Measurements from ENCODE around the gene LRP4. TPM values are rescaled to one million over a fixed set of nuclear protein-coding genes. Genes with fewer than 3 reads are reported as not detected.

The LRP4 gene
- total and polyA plus RNA-seq, 2 of the 13 experiments (the other 11 are each of a cell fraction or from before 2014, with no cell fraction given) = 4.7 to 13.3 TPM

DNA sequence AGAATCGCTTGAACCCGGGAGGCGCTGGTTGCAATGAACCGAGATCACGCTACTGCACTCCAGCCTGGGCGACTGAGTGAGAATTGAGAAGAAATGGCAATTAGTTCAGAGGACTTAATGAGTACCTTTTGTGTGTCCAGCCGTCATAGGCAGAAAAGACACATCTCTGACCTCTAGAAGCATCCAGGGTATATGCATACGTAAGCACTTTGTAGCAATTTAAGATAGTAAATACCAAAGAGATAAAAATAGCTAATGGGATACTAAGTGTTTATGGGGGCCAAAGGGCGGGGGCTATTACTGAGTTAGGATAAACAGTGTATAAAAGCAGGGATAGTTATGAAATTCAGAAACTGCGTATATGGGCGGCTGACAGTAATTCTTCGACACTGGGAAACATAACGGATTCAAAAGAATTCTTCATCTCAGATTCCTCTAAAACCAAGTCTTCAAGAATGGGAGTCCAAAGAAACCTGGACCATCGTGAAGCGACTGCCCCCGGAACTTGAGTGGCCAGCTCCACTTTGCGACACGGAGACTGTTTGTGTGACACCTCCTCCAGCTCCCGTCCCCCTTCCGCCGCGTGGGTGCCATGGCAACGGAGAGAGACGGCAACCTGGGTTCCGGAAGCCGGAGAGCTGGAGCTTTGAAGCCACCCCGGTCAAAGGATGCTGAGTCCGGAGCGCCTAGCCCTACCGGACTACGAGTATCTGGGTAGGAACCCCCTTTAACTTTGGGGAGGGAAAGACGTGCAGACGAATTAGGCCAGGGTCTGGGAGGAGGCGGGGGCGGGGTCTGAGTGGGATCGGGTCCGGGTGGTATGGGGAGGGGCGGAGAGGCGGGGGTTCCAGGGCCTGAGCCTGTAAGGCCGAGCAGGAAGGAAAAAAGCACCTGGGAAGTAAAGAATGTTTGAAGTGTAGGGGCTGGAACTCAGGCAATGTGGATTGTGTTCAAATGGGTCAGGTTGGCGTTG lies 18.1 kb upstream of the LRP4 start, which contains the start of gene CSTPP1 (continued):
- TF ChIP-seq, protein P1, sequence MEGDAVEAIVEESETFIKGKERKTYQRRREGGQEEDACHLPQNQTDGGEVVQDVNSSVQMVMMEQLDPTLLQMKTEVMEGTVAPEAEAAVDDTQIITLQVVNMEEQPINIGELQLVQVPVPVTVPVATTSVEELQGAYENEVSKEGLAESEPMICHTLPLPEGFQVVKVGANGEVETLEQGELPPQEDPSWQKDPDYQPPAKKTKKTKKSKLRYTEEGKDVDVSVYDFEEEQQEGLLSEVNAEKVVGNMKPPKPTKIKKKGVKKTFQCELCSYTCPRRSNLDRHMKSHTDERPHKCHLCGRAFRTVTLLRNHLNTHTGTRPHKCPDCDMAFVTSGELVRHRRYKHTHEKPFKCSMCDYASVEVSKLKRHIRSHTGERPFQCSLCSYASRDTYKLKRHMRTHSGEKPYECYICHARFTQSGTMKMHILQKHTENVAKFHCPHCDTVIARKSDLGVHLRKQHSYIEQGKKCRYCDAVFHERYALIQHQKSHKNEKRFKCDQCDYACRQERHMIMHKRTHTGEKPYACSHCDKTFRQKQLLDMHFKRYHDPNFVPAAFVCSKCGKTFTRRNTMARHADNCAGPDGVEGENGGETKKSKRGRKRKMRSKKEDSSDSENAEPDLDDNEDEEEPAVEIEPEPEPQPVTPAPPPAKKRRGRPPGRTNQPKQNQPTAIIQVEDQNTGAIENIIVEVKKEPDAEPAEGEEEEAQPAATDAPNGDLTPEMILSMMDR (CRISPR knock-in tag; IDR thresholded peaks at IDR 0.05) = no peak
- TF ChIP-seq ZNF7 (CRISPR knock-in tag; IDR thresholded peaks at IDR 0.05) (no peak), KAT2B (IDR thresholded peaks at IDR 0.05; ENCODE audit: borderline replicate concordance, low read depth, low read length) (no peak), GZF1 (CRISPR knock-in tag; IDR thresholded peaks at IDR 0.05) (no peak), DPF2 (CRISPR knock-in tag; IDR thresholded peaks at IDR 0.05; ENCODE audit: borderline replicate concordance, low read depth) (no peak), ZNF879 (CRISPR knock-in tag; IDR thresholded peaks at IDR 0.05) (no peak), PAF1 (CRISPR knock-in tag; IDR thresholded peaks at IDR 0.05) (no peak), CREM (IDR thresholded peaks at IDR 0.05) (no peak), CREM (CRISPR knock-in tag; IDR thresholded peaks at IDR 0.05) (no peak), ZNF205 (CRISPR knock-in tag; IDR thresholded peaks at IDR 0.05) (no peak), MEIS1 (CRISPR knock-in tag; IDR thresholded peaks at IDR 0.05; ENCODE audit: borderline replicate concordance) (peak; percentile 58; the same call in 1 of the 2 replicates), ZC3H13 (CRISPR knock-in tag; IDR thresholded peaks at IDR 0.05) (no peak), ZNF12 (CRISPR knock-in tag; IDR thresholded peaks at IDR 0.05) (peak; percentile 67; the same call in 1 of the 2 replicates), AHR (CRISPR knock-in tag; IDR thresholded peaks at IDR 0.05) (no peak), NR2F6 (IDR thresholded peaks at IDR 0.05) (no peak), NR2F6 (CRISPR knock-in tag; IDR thresholded peaks at IDR 0.05) (0 out of 2 replicates have a peak, but pooled peaks have one; percentile 46), ZNF629 (CRISPR knock-in tag; conservative IDR thresholded peaks at IDR 0.05) (no peak), IRX3 (CRISPR knock-in tag; IDR thresholded peaks at IDR 0.05; ENCODE audit: borderline replicate concordance, low read depth) (no peak), ZNF788 (CRISPR knock-in tag; IDR thresholded peaks at IDR 0.05; ENCODE audit: borderline replicate concordance) (peak; percentile 82; the same call in 1 of the 2 replicates)
- TF ChIP-seq, protein P2, sequence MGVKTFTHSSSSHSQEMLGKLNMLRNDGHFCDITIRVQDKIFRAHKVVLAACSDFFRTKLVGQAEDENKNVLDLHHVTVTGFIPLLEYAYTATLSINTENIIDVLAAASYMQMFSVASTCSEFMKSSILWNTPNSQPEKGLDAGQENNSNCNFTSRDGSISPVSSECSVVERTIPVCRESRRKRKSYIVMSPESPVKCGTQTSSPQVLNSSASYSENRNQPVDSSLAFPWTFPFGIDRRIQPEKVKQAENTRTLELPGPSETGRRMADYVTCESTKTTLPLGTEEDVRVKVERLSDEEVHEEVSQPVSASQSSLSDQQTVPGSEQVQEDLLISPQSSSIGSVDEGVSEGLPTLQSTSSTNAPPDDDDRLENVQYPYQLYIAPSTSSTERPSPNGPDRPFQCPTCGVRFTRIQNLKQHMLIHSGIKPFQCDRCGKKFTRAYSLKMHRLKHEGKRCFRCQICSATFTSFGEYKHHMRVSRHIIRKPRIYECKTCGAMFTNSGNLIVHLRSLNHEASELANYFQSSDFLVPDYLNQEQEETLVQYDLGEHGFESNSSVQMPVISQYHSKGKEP (CRISPR knock-in tag; IDR thresholded peaks at IDR 0.05) = no peak
- TF ChIP-seq, protein P3, sequence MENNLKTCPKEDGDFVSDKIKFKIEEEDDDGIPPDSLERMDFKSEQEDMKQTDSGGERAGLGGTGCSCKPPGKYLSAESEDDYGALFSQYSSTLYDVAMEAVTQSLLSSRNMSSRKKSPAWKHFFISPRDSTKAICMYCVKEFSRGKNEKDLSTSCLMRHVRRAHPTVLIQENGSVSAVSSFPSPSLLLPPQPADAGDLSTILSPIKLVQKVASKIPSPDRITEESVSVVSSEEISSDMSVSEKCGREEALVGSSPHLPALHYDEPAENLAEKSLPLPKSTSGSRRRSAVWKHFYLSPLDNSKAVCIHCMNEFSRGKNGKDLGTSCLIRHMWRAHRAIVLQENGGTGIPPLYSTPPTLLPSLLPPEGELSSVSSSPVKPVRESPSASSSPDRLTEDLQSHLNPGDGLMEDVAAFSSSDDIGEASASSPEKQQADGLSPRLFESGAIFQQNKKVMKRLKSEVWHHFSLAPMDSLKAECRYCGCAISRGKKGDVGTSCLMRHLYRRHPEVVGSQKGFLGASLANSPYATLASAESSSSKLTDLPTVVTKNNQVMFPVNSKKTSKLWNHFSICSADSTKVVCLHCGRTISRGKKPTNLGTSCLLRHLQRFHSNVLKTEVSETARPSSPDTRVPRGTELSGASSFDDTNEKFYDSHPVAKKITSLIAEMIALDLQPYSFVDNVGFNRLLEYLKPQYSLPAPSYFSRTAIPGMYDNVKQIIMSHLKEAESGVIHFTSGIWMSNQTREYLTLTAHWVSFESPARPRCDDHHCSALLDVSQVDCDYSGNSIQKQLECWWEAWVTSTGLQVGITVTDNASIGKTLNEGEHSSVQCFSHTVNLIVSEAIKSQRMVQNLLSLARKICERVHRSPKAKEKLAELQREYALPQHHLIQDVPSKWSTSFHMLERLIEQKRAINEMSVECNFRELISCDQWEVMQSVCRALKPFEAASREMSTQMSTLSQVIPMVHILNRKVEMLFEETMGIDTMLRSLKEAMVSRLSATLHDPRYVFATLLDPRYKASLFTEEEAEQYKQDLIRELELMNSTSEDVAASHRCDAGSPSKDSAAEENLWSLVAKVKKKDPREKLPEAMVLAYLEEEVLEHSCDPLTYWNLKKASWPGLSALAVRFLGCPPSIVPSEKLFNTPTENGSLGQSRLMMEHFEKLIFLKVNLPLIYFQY (CRISPR knock-in tag; IDR thresholded peaks at IDR 0.05; ENCODE audit: borderline replicate concordance) = 0 out of 2 replicates have a peak, but pooled peaks have one; percentile 49

All from HepG2 (cell line).